ENCODE results near the gene GLDC.
"Not testable (repeated sequence)": the region's sequence is repeated elsewhere in the genome, so short reads cannot be mapped to it uniquely, and the experiment has no call there.

DNA sequence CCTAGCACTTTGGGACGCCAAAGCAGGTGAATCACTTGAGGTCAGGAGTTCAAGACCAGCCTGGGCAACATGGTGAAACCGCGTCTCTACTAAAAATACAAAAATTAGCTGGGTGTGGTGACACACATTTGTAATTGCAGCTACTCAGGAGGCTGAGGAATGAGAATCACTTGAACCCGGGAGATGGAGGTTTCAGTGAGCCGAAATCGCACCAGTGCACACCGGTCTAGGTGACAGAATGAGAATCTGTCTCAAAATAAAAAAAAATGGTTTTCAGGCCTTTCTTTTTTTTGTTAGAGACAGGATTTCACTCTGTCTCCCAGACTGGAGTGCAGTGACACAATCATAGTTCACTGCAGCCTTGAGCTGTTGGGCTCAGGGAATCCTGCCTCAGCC lies 45.1 kb upstream of the GLDC start:
- TF ChIP-seq, protein P1, sequence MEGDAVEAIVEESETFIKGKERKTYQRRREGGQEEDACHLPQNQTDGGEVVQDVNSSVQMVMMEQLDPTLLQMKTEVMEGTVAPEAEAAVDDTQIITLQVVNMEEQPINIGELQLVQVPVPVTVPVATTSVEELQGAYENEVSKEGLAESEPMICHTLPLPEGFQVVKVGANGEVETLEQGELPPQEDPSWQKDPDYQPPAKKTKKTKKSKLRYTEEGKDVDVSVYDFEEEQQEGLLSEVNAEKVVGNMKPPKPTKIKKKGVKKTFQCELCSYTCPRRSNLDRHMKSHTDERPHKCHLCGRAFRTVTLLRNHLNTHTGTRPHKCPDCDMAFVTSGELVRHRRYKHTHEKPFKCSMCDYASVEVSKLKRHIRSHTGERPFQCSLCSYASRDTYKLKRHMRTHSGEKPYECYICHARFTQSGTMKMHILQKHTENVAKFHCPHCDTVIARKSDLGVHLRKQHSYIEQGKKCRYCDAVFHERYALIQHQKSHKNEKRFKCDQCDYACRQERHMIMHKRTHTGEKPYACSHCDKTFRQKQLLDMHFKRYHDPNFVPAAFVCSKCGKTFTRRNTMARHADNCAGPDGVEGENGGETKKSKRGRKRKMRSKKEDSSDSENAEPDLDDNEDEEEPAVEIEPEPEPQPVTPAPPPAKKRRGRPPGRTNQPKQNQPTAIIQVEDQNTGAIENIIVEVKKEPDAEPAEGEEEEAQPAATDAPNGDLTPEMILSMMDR (IDR thresholded peaks at IDR 0.05; ENCODE audit: insufficient read depth, low read length): not testable (repeated sequence)
- not testable (repeated sequence) for TF ChIP-seq POLR2AphosphoS5 (IDR thresholded peaks at IDR 0.05; ENCODE audit: low read depth); GABPA (IDR thresholded peaks at IDR 0.05; ENCODE audit: low read depth); SPI1 (IDR thresholded peaks at IDR 0.05; ENCODE audit: borderline replicate concordance, low read depth)
- TF ChIP-seq, protein P2, sequence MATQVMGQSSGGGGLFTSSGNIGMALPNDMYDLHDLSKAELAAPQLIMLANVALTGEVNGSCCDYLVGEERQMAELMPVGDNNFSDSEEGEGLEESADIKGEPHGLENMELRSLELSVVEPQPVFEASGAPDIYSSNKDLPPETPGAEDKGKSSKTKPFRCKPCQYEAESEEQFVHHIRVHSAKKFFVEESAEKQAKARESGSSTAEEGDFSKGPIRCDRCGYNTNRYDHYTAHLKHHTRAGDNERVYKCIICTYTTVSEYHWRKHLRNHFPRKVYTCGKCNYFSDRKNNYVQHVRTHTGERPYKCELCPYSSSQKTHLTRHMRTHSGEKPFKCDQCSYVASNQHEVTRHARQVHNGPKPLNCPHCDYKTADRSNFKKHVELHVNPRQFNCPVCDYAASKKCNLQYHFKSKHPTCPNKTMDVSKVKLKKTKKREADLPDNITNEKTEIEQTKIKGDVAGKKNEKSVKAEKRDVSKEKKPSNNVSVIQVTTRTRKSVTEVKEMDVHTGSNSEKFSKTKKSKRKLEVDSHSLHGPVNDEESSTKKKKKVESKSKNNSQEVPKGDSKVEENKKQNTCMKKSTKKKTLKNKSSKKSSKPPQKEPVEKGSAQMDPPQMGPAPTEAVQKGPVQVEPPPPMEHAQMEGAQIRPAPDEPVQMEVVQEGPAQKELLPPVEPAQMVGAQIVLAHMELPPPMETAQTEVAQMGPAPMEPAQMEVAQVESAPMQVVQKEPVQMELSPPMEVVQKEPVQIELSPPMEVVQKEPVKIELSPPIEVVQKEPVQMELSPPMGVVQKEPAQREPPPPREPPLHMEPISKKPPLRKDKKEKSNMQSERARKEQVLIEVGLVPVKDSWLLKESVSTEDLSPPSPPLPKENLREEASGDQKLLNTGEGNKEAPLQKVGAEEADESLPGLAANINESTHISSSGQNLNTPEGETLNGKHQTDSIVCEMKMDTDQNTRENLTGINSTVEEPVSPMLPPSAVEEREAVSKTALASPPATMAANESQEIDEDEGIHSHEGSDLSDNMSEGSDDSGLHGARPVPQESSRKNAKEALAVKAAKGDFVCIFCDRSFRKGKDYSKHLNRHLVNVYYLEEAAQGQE (IDR thresholded peaks at IDR 0.05; ENCODE audit: insufficient replicate concordance, low read depth): not testable (repeated sequence)
